ENCODE measurements around the gene IKZF1.

- TF ChIP-seq EZH2 (optimal IDR thresholded peaks at IDR 0.05; ENCODE audit: low read depth, low read length) = no peak
- TF ChIP-seq CTCF (IDR thresholded peaks at IDR 0.05; ENCODE audit: low read length) = no peak
Observed at GRCh38 chr7:50371551-50372021, 67.1 kb downstream of the IKZF1 start.

All from MM.1S (cell line).